ENCODE results near the gene NLRP14.

NLRP14 gene

GRCh38 chr11:7062534-7062933 is 42.3 kb downstream of the NLRP14 start:
- Mint-ChIP-seq H3K9me3 (peaks cover 3% of the 10 kb centered on the region), H3K4me3 (no peak overlapping the region), H3K27me3 (ENCODE audit: low read depth, poor library complexity) (peaks cover 10% of the 10 kb centered on the region), H3K36me3 (ENCODE audit: low read depth) (no peaks in the 10 kb centered on the region), H3K27ac (no peak overlapping the region), H3K4me1 (no peaks in the 10 kb centered on the region)
- no peak for DNase-seq
- no peak for TF ChIP-seq CTCF (IDR thresholded peaks at IDR 0.05)

GRCh38 chr11:7072401-7073028 is 52.2 kb downstream of the NLRP14 start:
- no peak overlapping the region for H3K4me3 Mint-ChIP-seq
- TF ChIP-seq CTCF (IDR thresholded peaks at IDR 0.05), result no peak
- H3K27me3 Mint-ChIP-seq (ENCODE audit: low read depth, poor library complexity), result peaks cover 2% of the 10 kb centered on the region
- peaks cover 10% of the 10 kb centered on the region for H3K4me1 Mint-ChIP-seq
- no peak for DNase-seq
- no peaks in the 10 kb centered on the region for H3K36me3 Mint-ChIP-seq (ENCODE audit: low read depth)
- H3K27ac Mint-ChIP-seq, result peak overlapping the region; percentile 18
- peaks cover 4% of the 10 kb centered on the region for H3K9me3 Mint-ChIP-seq

GRCh38 chr11:7077101-7077500 is 56.8 kb downstream of the NLRP14 start:
- H3K36me3 Mint-ChIP-seq (ENCODE audit: low read depth), result no peaks in the 10 kb centered on the region
- H3K27ac Mint-ChIP-seq, result no peak overlapping the region
- no peak overlapping the region for H3K4me3 Mint-ChIP-seq
- peak; percentile 70 for DNase-seq
- H3K9me3 Mint-ChIP-seq, result peaks cover 16% of the 10 kb centered on the region
- H3K27me3 Mint-ChIP-seq (ENCODE audit: low read depth, poor library complexity), result peaks cover 2% of the 10 kb centered on the region
- peaks cover 10% of the 10 kb centered on the region for H3K4me1 Mint-ChIP-seq
- no peak for TF ChIP-seq CTCF (IDR thresholded peaks at IDR 0.05)

GRCh38 chr11:7079545-7080135 is 59.4 kb downstream of the NLRP14 start:
- Mint-ChIP-seq H3K9me3 (peaks cover 16% of the 10 kb centered on the region), H3K27ac (no peak overlapping the region), H3K4me1 (no peaks in the 10 kb centered on the region), H3K36me3 (ENCODE audit: low read depth) (no peaks in the 10 kb centered on the region), H3K27me3 (ENCODE audit: low read depth, poor library complexity) (peaks cover 2% of the 10 kb centered on the region), H3K4me3 (no peak overlapping the region)
- TF ChIP-seq CTCF (IDR thresholded peaks at IDR 0.05), result no peak
- no peak for DNase-seq

GRCh38 chr11:7080900-7081299 is 60.6 kb downstream of the NLRP14 start:
- no peak for TF ChIP-seq CTCF (IDR thresholded peaks at IDR 0.05)
- peaks cover 2% of the 10 kb centered on the region for H3K27me3 Mint-ChIP-seq (ENCODE audit: low read depth, poor library complexity)
- H3K36me3 Mint-ChIP-seq (ENCODE audit: low read depth), result no peaks in the 10 kb centered on the region
- DNase-seq, result no peak
- no peak overlapping the region for H3K4me3 Mint-ChIP-seq
- no peaks in the 10 kb centered on the region for H3K4me1 Mint-ChIP-seq
- H3K27ac Mint-ChIP-seq, result no peak overlapping the region
- H3K9me3 Mint-ChIP-seq, result peaks cover 16% of the 10 kb centered on the region

- Mint-ChIP-seq H3K27me3 (ENCODE audit: low read depth, poor library complexity) (peaks cover under 1% of the 10 kb centered on the region), H3K36me3 (ENCODE audit: low read depth) (no peaks in the 10 kb centered on the region), H3K4me3 (no peak overlapping the region), H3K27ac (no peak overlapping the region), H3K4me1 (no peaks in the 10 kb centered on the region), H3K9me3 (peaks cover 16% of the 10 kb centered on the region)
- no peak for DNase-seq
- TF ChIP-seq CTCF (IDR thresholded peaks at IDR 0.05), result no peak
Measured at GRCh38 chr11:7081441-7081840, 61.2 kb downstream of the NLRP14 start.
